GM19351 (cell line): Measurements from ENCODE around the gene MED15.
A peak's percentile ranks its signal among the peaks of the same experiment; 100 is the strongest.
"Not testable (repeated sequence)": the region's sequence is repeated elsewhere in the genome, so short reads cannot be mapped to it uniquely, and the experiment has no call there.

Source experiments
- ATAC-seq: cut with Tn5 transposase; IDR thresholded peaks from one replicate; pipeline ENCODE4 v1.9.1; 2021; ENCODE audit warnings: mild to moderate bottlenecking, moderate library complexity; ENCODE audit not compliant: unreplicated experiment

Gene MED15

DNA sequence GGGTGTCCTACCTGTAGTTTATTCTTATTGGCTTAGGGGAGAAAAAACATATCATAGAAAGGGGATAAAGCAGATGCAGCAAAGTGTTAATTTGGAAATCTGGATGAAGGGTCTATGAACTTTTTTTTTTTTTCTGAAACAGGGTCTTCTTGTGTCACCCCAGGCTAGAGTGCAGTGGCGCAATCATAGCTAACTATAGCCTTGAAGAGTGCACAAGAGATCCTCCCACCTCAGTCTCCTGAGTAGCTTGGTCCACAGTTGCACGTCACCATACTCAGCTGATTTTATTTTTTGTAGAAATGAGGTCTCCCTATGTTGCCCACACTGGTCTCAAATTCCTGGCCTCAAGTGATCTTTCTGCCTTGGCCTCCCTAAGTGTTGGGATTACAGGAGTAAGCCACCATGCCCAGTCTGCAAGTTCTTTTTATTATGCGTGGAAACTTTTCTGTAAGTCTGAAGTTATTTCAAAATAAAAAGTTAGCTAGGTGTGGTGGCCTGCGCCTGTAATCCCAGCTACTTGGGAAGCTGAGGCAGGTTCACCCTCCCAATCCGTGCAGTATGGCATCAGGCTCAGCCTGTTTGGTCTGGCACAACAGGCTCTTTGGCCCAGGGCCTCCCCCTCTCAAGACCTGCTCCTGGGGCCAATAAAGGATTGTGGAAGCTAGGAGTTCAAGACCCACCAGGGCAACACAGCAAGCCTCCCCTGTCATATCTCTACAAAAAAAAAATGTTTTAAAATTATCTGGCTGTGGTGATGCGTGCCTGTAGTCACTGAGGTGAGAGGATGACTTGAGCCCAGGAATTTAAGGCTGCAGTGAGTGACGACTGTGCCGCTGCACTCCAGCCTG lies 111.9 kb downstream of the MED15 start:
- ATAC-seq, result no peak

DNA sequence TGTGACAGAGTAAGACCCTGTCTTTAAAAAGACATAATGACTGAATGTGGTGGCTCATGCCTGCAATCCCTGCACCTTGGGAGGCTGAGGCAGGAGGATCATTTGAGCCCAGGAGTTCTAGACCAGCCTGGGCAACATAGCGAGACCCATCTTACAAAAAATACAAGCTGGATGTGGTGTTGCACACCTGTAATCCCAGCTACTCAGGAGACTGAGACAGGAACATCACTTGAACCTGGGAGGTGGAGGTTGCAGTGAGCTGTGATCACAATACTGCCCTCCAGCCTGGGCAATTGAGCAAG lies 112.4 kb downstream of the MED15 start:
- ATAC-seq, result not testable (repeated sequence)

DNA sequence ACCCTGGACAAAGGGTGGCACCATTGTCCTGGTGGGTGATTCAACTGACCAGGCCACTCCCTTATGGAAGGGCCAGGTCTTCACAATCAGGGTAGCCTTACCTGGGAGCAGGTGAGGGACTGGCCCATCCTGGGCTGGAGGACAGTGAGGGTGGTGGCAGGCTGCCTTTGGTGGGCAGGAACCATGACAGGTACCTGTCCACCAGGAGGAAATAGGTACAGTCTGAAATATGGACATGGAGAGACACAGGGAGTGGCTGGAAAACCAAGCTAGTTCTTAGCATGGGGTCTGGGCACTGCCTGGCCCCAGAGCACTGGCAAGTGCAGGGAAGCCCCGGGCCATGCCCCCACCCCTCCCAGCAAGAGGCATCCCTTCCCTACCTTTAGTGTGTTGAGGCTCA lies 113.8 kb downstream of the MED15 start:
- ATAC-seq, result no peak

DNA sequence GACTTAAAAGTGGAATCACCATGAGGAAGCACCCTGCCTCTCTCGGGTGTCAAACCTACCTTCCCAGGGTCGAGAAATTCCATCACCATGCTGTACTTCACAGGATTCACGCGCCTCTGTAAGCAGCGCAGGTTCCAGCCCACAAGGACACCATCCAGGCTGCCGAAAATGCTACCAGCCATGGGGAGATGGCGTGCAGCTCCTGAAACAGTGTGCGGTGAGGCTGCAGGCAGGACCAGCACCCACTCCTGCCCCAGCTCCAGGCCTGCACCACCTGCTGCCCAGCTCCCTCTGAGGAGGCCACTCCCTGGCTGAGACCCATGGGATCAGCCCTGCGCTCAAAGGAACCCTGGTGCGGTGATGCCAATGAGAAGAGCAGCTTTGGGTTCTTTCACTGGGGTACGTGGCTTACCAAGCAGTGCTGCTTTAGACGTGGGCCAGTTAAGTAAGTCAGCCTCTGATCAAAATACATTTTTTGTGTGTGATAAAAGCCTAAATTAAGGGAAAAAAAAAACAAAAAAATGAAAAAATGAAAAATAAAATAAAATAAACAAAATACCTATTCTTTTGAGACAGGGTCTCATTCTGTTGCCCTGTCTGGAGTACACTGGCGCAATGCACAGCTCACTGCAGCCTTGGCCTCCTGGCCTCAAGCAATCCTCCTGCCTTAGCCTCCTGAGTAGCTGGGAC lies 115.4 kb downstream of the MED15 start:
- no peak for ATAC-seq

DNA sequence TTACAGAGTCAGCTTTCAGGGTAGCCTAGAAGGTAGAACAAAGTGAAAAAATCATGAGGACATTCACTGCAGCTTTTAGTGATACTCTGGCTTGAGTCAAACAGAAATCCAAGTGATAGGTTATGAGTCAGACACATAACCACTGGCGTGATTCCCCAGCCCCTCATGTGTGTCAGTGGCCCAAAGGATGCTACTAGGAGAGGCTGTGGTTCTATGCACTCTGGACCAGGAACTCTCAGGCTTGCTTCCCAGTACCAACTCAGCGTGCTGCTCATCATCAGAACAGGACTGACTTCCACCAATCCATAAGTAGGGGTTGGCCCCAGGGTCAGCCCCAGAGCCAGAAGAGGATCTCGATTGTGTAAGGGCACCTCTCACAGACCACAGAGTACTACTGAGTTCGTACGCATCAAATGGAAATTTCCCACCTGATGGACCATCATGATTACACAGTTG lies 116.8 kb downstream of the MED15 start:
- ATAC-seq, result peak; percentile 73

GRCh38 chr22:20625270-20625669 lies 117.9 kb downstream of the MED15 start:
- peak; percentile 44 for ATAC-seq

GRCh38 chr22:20626811-20627210 lies 119.4 kb downstream of the MED15 start:
- ATAC-seq, result no peak

GRCh38 chr22:20627432-20627831 lies 120.0 kb downstream of the MED15 start:
- ATAC-seq, result no peak

DNA sequence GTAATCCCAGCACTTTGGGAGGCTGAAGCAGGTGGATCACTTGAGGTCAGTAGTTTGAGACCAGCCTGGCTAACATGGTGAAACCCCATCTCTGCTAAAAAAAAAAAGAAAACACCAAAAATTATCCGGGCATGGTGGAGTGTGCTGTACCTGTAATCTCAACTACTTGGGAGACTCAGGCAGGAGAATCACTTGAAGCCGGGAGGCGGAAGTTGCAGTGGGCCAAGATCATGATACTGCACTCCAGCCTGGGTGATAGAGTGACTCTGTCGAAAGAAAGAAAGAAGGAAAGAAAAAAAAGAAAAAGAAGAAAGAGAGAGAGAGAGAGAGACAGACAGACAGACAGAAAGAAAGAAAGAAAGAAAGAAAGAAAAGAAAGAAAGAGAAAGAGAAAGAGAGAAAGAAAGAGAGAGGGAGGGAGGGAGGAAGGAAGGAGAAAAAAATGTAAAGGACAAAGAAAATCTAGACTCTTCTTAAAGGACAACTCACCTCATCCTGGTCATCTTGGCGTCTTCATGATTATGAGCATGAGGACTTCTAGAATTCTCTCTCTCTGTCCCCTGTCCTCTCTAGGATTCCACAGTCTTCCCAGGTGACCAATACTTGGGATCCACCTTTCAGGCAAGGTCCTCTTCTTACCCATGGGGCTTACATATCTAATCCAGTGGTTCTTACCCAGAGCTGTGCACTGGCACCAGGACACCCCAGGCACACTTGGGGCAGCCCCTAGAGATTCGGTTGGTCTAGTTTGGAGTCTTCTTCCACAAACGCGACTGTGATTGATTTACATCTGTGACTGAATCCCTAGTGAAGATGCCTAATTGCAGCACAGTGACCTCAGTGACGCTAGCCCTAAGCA lies 120.9 kb downstream of the MED15 start:
- ATAC-seq, result no peak

DNA sequence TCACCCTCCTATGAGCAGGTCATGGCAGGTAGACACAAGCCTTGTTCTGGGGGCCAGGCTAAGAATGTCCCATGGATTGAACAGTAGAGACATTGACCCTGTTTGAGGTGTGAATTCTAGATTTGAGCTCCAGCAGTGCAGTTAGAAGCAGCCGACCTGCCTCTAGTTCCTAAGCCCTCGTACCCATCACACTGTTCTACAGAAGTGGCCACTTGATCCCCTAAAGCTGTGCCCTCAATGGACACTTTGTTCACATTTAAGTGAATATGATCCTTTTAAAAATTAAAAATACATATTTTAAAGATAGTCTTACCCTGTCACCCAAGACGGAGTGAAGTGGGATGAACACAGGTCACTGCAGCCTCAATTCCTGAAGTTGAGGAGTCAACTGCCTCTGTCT lies 122.0 kb downstream of the MED15 start:
- no peak for ATAC-seq

DNA sequence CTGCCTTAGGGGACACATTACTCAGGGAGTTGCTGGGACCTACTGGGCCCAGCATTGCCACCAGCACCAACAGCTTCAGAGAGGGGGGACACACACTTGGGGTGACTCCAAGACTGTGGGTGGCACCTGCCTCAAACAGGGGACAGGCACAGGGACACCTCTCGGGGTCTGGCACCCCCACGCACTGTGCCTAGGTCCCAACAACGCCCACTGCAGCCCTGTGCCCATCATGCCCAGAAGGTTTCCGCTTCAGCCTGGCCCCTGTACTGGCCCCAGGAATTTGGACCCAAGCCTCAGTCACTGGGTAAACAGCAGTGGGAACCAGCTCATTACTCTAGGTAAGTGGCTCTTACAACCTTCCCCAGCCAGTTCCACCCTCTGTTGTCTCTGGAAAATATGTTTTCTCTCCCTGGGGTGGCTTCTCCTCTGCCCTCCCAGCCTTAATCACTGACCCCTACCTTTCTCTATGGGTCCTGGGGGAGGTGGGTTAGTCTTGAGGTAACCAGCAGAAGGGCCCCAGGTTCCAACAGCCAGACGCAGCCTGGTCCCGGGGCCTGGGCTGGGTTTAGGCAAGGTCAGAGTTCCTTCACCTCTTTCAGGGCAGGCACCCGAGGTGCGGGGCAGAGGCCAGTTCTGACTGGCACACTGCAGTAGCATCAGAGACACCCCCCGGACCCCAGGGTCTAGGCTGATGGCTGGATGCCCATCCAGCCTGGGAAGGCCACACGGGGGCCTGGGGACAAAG lies 123.6 kb downstream of the MED15 start:
- ATAC-seq, result no peak

DNA sequence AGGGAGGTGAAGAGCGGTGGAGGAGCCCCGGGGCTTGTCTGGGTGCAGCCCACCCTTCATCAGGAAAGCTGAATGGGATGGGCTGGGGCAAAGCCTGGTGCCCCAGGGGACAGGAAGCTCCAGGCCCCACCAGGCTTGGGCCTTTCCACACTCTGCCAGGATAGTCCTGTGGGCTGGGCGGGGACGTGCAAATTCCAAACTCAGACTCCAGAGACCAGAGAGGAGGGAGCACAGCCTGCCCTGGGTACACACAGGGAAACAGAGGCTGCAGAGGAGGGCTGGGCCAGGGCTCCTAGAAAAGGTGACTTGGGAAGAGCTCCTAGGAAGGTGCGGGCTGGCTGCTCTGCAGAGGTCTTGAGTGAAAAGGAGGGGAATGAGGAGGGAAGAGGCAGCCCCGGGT lies 124.7 kb downstream of the MED15 start:
- no peak for ATAC-seq

DNA sequence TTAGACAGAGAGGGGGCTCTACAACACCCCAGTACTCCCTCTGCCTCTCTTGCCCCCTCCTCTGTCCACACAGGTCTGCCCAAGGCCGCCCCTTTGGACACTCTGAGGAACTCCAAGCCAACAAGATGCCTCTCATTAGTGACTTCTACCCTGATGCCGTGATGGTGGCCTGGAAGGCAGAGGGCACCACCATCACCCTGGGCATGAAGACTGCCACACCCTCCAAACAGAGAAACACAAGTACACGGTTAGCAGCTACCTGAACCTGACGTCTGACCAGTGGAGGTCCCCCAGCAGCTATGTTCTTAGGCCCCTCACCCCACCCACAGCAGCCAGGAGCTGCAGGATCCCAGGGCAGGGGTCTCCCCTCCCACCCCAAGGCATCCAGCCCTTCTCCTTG lies 125.1 kb downstream of the MED15 start:
- no peak for ATAC-seq

- ATAC-seq, result no peak
Measured at GRCh38 chr22:20634560-20635226, 127.3 kb downstream of the MED15 start.

DNA sequence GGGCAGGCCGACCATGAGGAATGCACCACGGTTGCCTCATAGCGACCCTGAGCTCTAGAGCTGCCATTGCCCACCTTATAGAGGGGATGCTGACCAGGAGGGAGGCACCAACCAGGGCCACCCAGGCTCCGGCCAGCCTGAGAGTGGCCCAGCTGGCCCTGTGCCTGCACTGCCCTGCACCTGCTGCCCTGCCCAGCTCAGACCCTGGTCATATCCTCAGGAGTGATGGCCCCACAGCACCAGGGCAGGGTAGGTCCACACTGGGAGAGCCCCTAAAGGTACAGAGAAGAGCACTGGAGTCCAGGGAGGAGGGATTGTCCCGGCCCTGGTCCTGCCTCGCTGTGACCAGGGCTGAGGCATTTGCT lies 127.8 kb downstream of the MED15 start:
- ATAC-seq, result no peak

DNA sequence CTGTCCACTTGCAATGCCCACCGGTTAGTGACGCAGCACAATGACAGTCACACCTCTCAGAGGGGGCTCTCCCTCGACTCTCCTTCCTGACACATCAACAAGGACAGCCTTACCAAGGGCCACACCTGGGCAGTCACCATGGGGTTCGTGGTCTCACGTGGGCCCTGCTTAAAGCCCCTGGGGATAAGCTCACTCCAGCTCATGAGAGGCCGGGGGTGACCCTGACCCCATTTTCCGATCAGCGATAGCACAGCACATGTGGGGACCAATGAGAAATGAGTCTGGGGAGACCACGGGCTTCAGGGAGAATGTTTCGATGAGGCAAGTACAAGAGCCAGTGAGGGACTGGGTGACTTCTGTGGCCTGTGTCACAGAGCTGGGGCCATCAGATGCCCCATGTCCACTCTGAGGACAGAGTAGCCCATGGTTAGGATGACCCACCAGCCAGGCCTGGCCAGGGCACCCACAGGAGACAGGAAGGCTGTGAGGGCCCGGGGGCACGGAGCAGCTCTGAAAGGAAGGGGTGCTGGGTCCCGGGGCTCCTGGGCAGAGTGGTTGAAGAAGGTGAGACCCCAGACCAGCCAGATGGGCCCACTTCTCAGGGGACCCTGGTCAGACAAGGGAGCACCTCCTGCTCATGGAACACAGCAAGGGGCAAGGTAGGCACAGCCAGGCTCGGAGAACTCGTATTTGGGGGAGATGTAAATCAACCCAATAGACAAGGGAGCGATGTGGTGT lies 128.8 kb downstream of the MED15 start:
- ATAC-seq, result no peak

GRCh38 chr22:20636945-20637344 lies 129.5 kb downstream of the MED15 start:
- no peak for ATAC-seq
